MM.1S (cell line): ENCODE results near the gene FBH1.

Source experiments
- DNase-seq: peaks from one replicate; pipeline ENCODE4 v3.0.0-alpha.2; 2015
- H2AFZ ChIP-seq: fragments of 300-600 bp; sonication (generic); 2 replicates; pipeline ENCODE4 v1.6.0; 2016; ENCODE audit warnings: antibody characterized with exemption, low read length
- H3F3A ChIP-seq: fragments of 300-600 bp; sonication (generic); 2 replicates; pipeline ENCODE4 v1.6.1; 2016; ENCODE audit warnings: mild to moderate bottlenecking, antibody characterized with exemption, low read length, moderate library complexity, mixed read lengths; ENCODE audit not compliant: insufficient read depth
- H3K27ac ChIP-seq: fragments of 300-600 bp; sonication (generic); 2 replicates; pipeline ENCODE4 v1.5.1; 2016; ENCODE audit warnings: mild to moderate bottlenecking, low read length
- H3K27me3 ChIP-seq: fragments of 300-600 bp; sonication (generic); replicated peaks from 2 replicates; pipeline ENCODE4 v1.6.0; 2016; ENCODE audit warnings: low read length; ENCODE audit not compliant: insufficient read depth
- H3K36me3 ChIP-seq: fragments of 300-600 bp; sonication (generic); replicated peaks from 2 replicates; pipeline ENCODE4 v1.6.1; 2016; ENCODE audit warnings: mild to moderate bottlenecking, low read length, mixed read lengths; ENCODE audit not compliant: insufficient read depth
- H3K4me1 ChIP-seq: fragments of 300-600 bp; sonication (generic); 2 replicates; pipeline ENCODE4 v1.6.1; 2016; ENCODE audit warnings: low read length, mixed read lengths
- H3K4me2 ChIP-seq: fragments of 300-600 bp; sonication (generic); 2 replicates; pipeline ENCODE4 v1.6.0; 2016; ENCODE audit warnings: low read depth, low read length
- H3K4me3 ChIP-seq: fragments of 300-600 bp; sonication (generic); 2 replicates; pipeline ENCODE4 v1.5.1; 2016; ENCODE audit warnings: low read length, mixed read lengths
- H3K79me2 ChIP-seq: fragments of 300-600 bp; sonication (generic); 2 replicates; pipeline ENCODE4 v1.6.1; 2016; ENCODE audit warnings: mixed run types, low read length, mixed read lengths
- H3K9ac ChIP-seq: fragments of 300-600 bp; sonication (generic); 2 replicates; pipeline ENCODE4 v1.6.1; 2016; ENCODE audit warnings: low read length, mixed read lengths
- H3K9me2 ChIP-seq: fragments of 300-600 bp; sonication (generic); replicated peaks from 2 replicates; pipeline ENCODE4 v1.6.1; 2016; ENCODE audit warnings: mild to moderate bottlenecking, low read length, mixed read lengths; ENCODE audit not compliant: insufficient read depth
- H3K9me3 ChIP-seq: fragments of 300-600 bp; sonication (generic); replicated peaks from 2 replicates; pipeline ENCODE4 v1.6.1; 2016; ENCODE audit warnings: mild to moderate bottlenecking, low read length, mixed read lengths; ENCODE audit not compliant: insufficient read depth
- H4K20me1 ChIP-seq: fragments of 300-600 bp; sonication (generic); 2 replicates; pipeline ENCODE4 v1.6.1; 2016; ENCODE audit warnings: mild to moderate bottlenecking, low read length, moderate library complexity, mixed read lengths; ENCODE audit not compliant: insufficient read depth
- EZH2 ChIP-seq: fragments of 300-600 bp; sonication (generic); optimal IDR thresholded peaks from 2 replicates; pipeline ENCODE3; 2017; ENCODE audit warnings: low read depth, mild to moderate bottlenecking, antibody characterized with exemption, low read length, mixed read lengths
- EZH2phosphoT487 ChIP-seq: fragments of 300-600 bp; sonication (generic); IDR thresholded peaks from 2 replicates; pipeline ENCODE4 v1.6.1; 2018; ENCODE audit warnings: antibody characterized with exemption, low read length
- TF ChIP-seq, protein P1 (sequence below): fragments of 300-600 bp; sonication (generic); IDR thresholded peaks from 2 replicates; pipeline ENCODE4 v1.5.1; 2016; ENCODE audit warnings: antibody characterized with exemption, low read length, mixed read lengths

Gene FBH1

DNA sequence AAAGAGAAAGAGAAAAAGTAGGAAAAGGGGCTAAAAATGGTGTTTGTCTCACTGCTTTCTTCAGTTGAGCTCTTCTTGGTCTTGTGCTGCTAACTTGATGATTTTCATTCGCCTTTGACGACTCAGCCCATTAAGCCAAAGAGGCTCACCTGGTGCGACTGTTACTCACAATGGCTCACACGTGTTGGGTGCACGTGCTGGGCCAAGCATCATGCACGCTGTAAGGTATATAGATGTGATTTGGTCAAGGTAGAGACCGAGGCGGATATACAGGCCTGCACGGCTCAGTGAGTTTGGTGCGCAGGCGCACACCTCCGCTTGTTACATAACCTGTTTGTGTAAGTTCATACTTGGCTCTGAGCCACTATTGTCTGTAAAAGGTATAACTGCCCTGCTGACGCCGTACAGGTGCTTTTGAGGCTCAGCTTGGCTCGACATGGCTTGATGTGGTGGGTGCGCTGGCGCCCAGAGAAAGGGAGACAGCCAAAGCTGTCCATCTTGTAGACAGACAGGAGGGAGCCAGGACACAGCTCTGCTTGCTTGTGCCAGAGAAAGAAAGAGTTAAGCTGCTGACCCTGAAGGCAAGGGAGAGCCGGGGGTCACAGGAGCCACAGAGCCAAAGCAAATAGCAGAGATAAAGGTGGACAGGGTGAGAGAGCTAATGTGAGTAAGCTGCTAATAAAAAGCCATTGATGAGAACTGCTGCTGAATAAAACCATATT lies 33.9 kb upstream of the FBH1 start:
- Histone ChIP-seq H3F3A (no peaks in the 10 kb centered on the region), H3K36me3 (no peaks in the 10 kb centered on the region), H4K20me1 (no peaks in the 10 kb centered on the region), H3K27ac (no peak overlapping the region), H3K9me3 (no peaks in the 10 kb centered on the region), H3K9me2 (no peaks in the 10 kb centered on the region), H3K9ac (no peak overlapping the region), H3K4me2 (no peak overlapping the region), H2AFZ (no peak overlapping the region), H3K79me2 (no peaks in the 10 kb centered on the region), H3K27me3 (no peaks in the 10 kb centered on the region), H3K4me1 (0 out of 2 replicates have a peak, but pooled peaks cover 3% of the 10 kb centered on the region), H3K4me3 (no peak overlapping the region)
- no peak for DNase-seq
- no peak for TF ChIP-seq EZH2
- no peak for TF ChIP-seq EZH2phosphoT487

GRCh38 chr10:5856701-5857004 lies 33.4 kb upstream of the FBH1 start:
- Histone ChIP-seq H3K9me2 (no peaks in the 10 kb centered on the region), H4K20me1 (no peaks in the 10 kb centered on the region), H3K27ac (no peak overlapping the region), H3K27me3 (no peaks in the 10 kb centered on the region), H3K9me3 (no peaks in the 10 kb centered on the region), H3K79me2 (no peaks in the 10 kb centered on the region), H3F3A (no peaks in the 10 kb centered on the region), H3K4me1 (0 out of 2 replicates have a peak, but pooled peaks cover 3% of the 10 kb centered on the region), H3K36me3 (no peaks in the 10 kb centered on the region), H3K4me3 (no peak overlapping the region), H2AFZ (no peak overlapping the region), H3K4me2 (no peak overlapping the region), H3K9ac (no peak overlapping the region)
- TF ChIP-seq EZH2 = no peak
- TF ChIP-seq, protein P1, sequence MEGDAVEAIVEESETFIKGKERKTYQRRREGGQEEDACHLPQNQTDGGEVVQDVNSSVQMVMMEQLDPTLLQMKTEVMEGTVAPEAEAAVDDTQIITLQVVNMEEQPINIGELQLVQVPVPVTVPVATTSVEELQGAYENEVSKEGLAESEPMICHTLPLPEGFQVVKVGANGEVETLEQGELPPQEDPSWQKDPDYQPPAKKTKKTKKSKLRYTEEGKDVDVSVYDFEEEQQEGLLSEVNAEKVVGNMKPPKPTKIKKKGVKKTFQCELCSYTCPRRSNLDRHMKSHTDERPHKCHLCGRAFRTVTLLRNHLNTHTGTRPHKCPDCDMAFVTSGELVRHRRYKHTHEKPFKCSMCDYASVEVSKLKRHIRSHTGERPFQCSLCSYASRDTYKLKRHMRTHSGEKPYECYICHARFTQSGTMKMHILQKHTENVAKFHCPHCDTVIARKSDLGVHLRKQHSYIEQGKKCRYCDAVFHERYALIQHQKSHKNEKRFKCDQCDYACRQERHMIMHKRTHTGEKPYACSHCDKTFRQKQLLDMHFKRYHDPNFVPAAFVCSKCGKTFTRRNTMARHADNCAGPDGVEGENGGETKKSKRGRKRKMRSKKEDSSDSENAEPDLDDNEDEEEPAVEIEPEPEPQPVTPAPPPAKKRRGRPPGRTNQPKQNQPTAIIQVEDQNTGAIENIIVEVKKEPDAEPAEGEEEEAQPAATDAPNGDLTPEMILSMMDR = no peak
- no peak for DNase-seq

DNA sequence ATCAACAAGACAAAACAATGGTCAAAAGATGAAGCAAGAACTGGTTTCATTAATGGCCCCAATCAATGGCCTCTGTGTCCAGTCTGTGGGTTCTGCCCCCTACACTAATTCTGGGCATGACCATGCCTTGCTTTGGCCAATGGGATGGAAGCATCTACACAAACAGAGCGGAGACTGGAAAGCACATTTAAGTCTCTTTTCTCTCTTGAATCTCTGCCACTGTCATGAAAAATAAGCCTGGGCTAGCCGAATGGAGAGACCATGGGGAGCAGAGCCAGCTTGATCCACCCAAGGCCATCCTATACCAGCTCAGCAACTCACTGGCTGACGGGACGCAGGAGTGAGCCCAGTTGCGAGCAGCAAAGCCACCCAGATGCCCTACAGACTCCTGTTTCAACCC lies 31.2 kb upstream of the FBH1 start:
- H4K20me1 ChIP-seq = no peaks in the 10 kb centered on the region
- H2AFZ ChIP-seq = no peak overlapping the region
- H3K4me2 ChIP-seq = no peak overlapping the region
- H3K27me3 ChIP-seq = no peaks in the 10 kb centered on the region
- H3K9me2 ChIP-seq = no peaks in the 10 kb centered on the region
- no peaks in the 10 kb centered on the region for H3K36me3 ChIP-seq
- no peak overlapping the region for H3K4me3 ChIP-seq
- no peaks in the 10 kb centered on the region for H3K9me3 ChIP-seq
- no peaks in the 10 kb centered on the region for H3K79me2 ChIP-seq
- no peak overlapping the region for H3K9ac ChIP-seq
- TF ChIP-seq EZH2 (no peak), EZH2phosphoT487 (no peak)
- TF ChIP-seq, protein P1 = no peak
- no peak overlapping the region for H3K27ac ChIP-seq
- peaks cover 3% of the 10 kb centered on the region; the same call in 1 of the 2 replicates for H3F3A ChIP-seq
- no peaks in the 10 kb centered on the region for H3K4me1 ChIP-seq
- no peak for DNase-seq

DNA sequence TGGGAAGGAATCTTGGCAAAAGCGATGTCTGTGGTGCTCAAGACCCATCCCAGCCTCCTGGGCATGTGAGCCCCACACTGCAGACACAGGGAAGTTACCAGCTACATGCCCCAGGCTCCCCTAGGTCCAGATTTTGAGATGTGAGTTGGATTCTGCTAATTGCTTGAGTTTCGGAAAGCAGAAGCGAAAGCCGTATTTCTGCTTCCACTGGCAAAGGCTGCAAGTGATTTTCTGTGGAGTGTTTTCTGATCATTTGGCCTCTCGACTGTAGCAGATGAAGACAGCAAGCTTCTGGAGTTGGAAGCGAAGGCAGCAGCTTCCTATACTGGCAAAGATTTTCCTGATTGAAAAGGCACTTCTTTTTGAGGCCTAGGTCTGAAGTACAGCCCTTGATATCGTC lies 30.0 kb upstream of the FBH1 start:
- H3K36me3 ChIP-seq = no peaks in the 10 kb centered on the region
- H3K9me2 ChIP-seq = no peaks in the 10 kb centered on the region
- peaks cover 3% of the 10 kb centered on the region; the same call in 1 of the 2 replicates for H3F3A ChIP-seq
- no peak overlapping the region for H2AFZ ChIP-seq
- no peak overlapping the region for H3K4me3 ChIP-seq
- no peaks in the 10 kb centered on the region for H3K9me3 ChIP-seq
- no peaks in the 10 kb centered on the region for H4K20me1 ChIP-seq
- H3K9ac ChIP-seq = no peak overlapping the region
- H3K4me2 ChIP-seq = no peak overlapping the region
- H3K4me1 ChIP-seq = no peaks in the 10 kb centered on the region
- no peak for DNase-seq
- no peaks in the 10 kb centered on the region for H3K27me3 ChIP-seq
- TF ChIP-seq, protein P1 = no peak
- TF ChIP-seq EZH2 (no peak), EZH2phosphoT487 (no peak)
- no peaks in the 10 kb centered on the region for H3K79me2 ChIP-seq
- no peak overlapping the region for H3K27ac ChIP-seq
